Measurements from ENCODE around the gene PJVK. TPM values are rescaled to one million over a fixed set of nuclear protein-coding genes. Genes with fewer than 3 reads are reported as not detected.

Gene PJVK, protein sequence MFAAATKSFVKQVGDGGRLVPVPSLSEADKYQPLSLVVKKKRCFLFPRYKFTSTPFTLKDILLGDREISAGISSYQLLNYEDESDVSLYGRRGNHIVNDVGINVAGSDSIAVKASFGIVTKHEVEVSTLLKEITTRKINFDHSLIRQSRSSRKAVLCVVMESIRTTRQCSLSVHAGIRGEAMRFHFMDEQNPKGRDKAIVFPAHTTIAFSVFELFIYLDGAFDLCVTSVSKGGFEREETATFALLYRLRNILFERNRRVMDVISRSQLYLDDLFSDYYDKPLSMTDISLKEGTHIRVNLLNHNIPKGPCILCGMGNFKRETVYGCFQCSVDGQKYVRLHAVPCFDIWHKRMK
- 2.2 and 2.4 TPM in 2 replicates for polyA plus RNA-seq (2013)

- H3K9ac ChIP-seq (ENCODE audit: low read length), result peak within 1 kb of the TSS; percentile 100
- peak within 1 kb of the TSS; percentile 96 for H3K27ac ChIP-seq (ENCODE audit: low read depth, low read length)
- peak within 1 kb of the TSS; percentile 74 for H2AFZ ChIP-seq (ENCODE audit: insufficient read depth, low read length, poor library complexity)
- H3K14ac ChIP-seq (ENCODE audit: low read length), result peak within 1 kb of the TSS; percentile 90
- peak within 1 kb of the TSS; percentile 31 for H2AK5ac ChIP-seq (ENCODE audit: low read length)
- H3K23ac ChIP-seq (ENCODE audit: low read length), result peak within 1 kb of the TSS; percentile 86
- no peaks in the 10 kb centered on the region for H3K27me3 ChIP-seq (ENCODE audit: insufficient read depth, low read length)
- peaks cover 4 to 13% of the 10 kb centered on the region in 2 experiments for H3K36me3 ChIP-seq (ENCODE audit: control insufficient read depth in 1 of 2, insufficient read depth in 2 of 2, low read length in 2 of 2)
- peak within 1 kb of the TSS; percentile 55 for H2BK120ac ChIP-seq (ENCODE audit: insufficient read depth, low read length, poor library complexity)
- peaks cover 11% of the 10 kb centered on the region for H3K79me1 ChIP-seq (ENCODE audit: low read length)
- WGBS (ENCODE audit: extremely low coverage, insufficient coverage, insufficient read length), result no CpG with 5 or more reads among the region's 76 CpGs
- no peaks in the 10 kb centered on the region for H3K9me3 ChIP-seq (ENCODE audit: insufficient read depth, low read depth, low read length)
- peak; percentile 98 for DNase-seq
- H3K79me2 ChIP-seq (ENCODE audit: control insufficient read depth, insufficient read depth, low read length, poor library complexity), result peaks cover 6% of the 10 kb centered on the region
- H3K4me3 ChIP-seq (ENCODE audit: low read depth, low read length), result peak within 1 kb of the TSS; percentile 99
- H2BK12ac ChIP-seq (ENCODE audit: low read length), result no peak within 1 kb of the TSS
- H3K18ac ChIP-seq (ENCODE audit: low read length), result peak within 1 kb of the TSS; percentile 89
- H4K8ac ChIP-seq (ENCODE audit: low read depth, low read length), result peak within 1 kb of the TSS; percentile 97
- H3K4ac ChIP-seq (ENCODE audit: low read depth, low read length), result peak within 1 kb of the TSS; percentile 87
- H2BK5ac ChIP-seq (ENCODE audit: low read depth, low read length, poor library complexity), result peak within 1 kb of the TSS; percentile 69
- peak within 1 kb of the TSS; percentile 75 for H3K4me2 ChIP-seq (ENCODE audit: low read length)
- H4K91ac ChIP-seq (ENCODE audit: low read depth, low read length), result peak within 1 kb of the TSS; percentile 93
- peaks cover 7 to 11% of the 10 kb centered on the region in 2 experiments for H3K4me1 ChIP-seq (ENCODE audit: control insufficient read depth in 1 of 2, insufficient read depth in 2 of 2, low read length in 2 of 2)
- H4K12ac ChIP-seq (ENCODE audit: low read depth, low read length), result peak within 1 kb of the TSS; percentile 98
Observed at GRCh38 chr2:178450774-178451525, at the start of gene PJVK, which contains the start of gene PRKRA. Gene PJVK (plus strand): TSS chr2:178451378. CDS start chr2:178453410, 2,032 bp downstream. Gene PRKRA (minus strand): TSS chr2:178451175. CDS start chr2:178451030, 145 bp downstream.

DNA sequence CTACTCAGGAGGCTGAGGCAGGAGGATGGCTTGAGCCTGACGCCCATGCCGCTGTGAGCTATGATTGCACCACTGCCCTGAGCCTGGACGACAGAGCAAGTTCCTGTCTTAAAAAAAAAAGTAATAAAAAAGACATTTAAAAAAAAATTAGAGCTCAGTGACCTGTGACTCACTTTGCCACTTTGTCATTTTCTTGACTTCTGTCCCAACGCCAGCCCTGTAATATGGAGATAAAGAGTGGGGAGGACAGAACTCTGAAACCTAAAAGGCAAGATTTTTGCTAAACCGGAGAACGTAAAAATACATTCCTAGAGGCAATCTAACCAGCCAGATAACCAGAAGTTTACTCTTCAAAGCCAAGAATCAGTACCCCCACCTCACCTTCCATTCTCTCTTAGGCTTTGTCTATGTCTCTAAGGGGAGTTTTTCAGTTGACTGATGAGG, 49.2 kb upstream of the PJVK start:
- Histone ChIP-seq H3K36me3 (ENCODE audit: control insufficient read depth in 1 of 2, insufficient read depth in 2 of 2, low read length in 2 of 2) (no peaks in the 10 kb centered on the region), H3K18ac (ENCODE audit: low read length) (no peak overlapping the region), H2AFZ (ENCODE audit: insufficient read depth, low read length, poor library complexity) (no peak overlapping the region), H4K8ac (ENCODE audit: low read depth, low read length) (no peak overlapping the region), H3K4me1 (ENCODE audit: control insufficient read depth in 1 of 2, insufficient read depth in 2 of 2, low read length in 2 of 2) (peaks cover 0 to 2% of the 10 kb centered on the region in 2 experiments), H3K9me3 (ENCODE audit: insufficient read depth, low read depth, low read length) (no peaks in the 10 kb centered on the region), H4K91ac (ENCODE audit: low read depth, low read length) (no peak overlapping the region), H3K23ac (ENCODE audit: low read length) (no peak overlapping the region), H3K4me3 (ENCODE audit: low read depth, low read length) (no peak overlapping the region), H3K4ac (ENCODE audit: low read depth, low read length) (no peak overlapping the region), H3K79me2 (ENCODE audit: control insufficient read depth, insufficient read depth, low read length, poor library complexity) (no peaks in the 10 kb centered on the region), H3K79me1 (ENCODE audit: low read length) (no peaks in the 10 kb centered on the region), H4K12ac (ENCODE audit: low read depth, low read length) (no peak overlapping the region), H3K27me3 (ENCODE audit: insufficient read depth, low read length) (no peaks in the 10 kb centered on the region), H2BK5ac (ENCODE audit: low read depth, low read length, poor library complexity) (no peak overlapping the region), H2BK120ac (ENCODE audit: insufficient read depth, low read length, poor library complexity) (no peak overlapping the region), H3K27ac (ENCODE audit: low read depth, low read length) (no peak overlapping the region), H2BK12ac (ENCODE audit: low read length) (no peak overlapping the region), H3K14ac (ENCODE audit: low read length) (no peak overlapping the region), H3K9ac (ENCODE audit: low read length) (no peak overlapping the region), H2AK5ac (ENCODE audit: low read length) (no peak overlapping the region), H3K4me2 (ENCODE audit: low read length) (no peak overlapping the region)
- peak; percentile 35 to 54 for DNase-seq
- no CpG with 5 or more reads among the region's 6 CpGs for WGBS (ENCODE audit: extremely low coverage, insufficient coverage, insufficient read length)

DNA sequence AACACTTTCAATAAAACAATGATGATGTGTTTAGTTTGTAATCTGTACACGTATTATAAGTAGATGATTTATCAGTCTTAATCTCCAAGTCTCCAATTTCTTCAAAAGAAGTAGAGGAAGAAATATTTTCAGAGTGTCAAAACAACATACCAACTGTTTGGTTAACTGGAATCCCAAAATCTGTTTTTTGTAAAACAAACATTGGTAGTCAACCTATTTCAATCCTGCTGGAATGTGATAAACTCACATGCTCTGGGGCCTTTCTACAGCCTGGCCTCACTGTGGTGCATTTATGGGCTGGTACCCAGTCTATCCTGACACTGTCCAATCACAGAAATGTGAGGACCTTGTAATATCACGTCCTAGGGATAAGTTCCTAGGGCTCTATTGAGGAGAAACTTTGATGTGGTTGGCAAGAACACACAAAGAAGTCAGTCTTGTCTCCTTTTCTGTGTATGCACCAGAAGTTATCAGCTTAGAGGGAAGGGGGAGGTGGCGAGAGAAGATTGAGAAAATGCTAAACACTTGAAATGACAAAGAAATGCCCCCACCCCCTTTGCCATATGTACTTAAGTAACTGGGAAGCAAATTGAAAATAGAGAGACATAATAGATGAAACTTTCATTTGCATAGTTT, 47.4 kb upstream of the PJVK start:
- Histone ChIP-seq H3K27me3 (ENCODE audit: insufficient read depth, low read length) (no peaks in the 10 kb centered on the region), H3K4me2 (ENCODE audit: low read length) (no peak overlapping the region), H2BK12ac (ENCODE audit: low read length) (no peak overlapping the region), H3K4ac (ENCODE audit: low read depth, low read length) (no peak overlapping the region), H4K91ac (ENCODE audit: low read depth, low read length) (no peak overlapping the region), H3K14ac (ENCODE audit: low read length) (no peak overlapping the region), H3K4me3 (ENCODE audit: low read depth, low read length) (no peak overlapping the region), H3K79me2 (ENCODE audit: control insufficient read depth, insufficient read depth, low read length, poor library complexity) (no peaks in the 10 kb centered on the region), H2AFZ (ENCODE audit: insufficient read depth, low read length, poor library complexity) (no peak overlapping the region), H2BK5ac (ENCODE audit: low read depth, low read length, poor library complexity) (no peak overlapping the region), H3K36me3 (ENCODE audit: control insufficient read depth in 1 of 2, insufficient read depth in 2 of 2, low read length in 2 of 2) (no peaks in the 10 kb centered on the region), H3K27ac (ENCODE audit: low read depth, low read length) (no peak overlapping the region), H3K9ac (ENCODE audit: low read length) (no peak overlapping the region), H3K79me1 (ENCODE audit: low read length) (no peaks in the 10 kb centered on the region), H3K4me1 (ENCODE audit: control insufficient read depth in 1 of 2, insufficient read depth in 2 of 2, low read length in 2 of 2) (peaks cover 0 to 2% of the 10 kb centered on the region in 2 experiments), H4K12ac (ENCODE audit: low read depth, low read length) (no peak overlapping the region), H4K8ac (ENCODE audit: low read depth, low read length) (no peak overlapping the region), H2AK5ac (ENCODE audit: low read length) (no peak overlapping the region), H3K9me3 (ENCODE audit: insufficient read depth, low read depth, low read length) (no peaks in the 10 kb centered on the region), H2BK120ac (ENCODE audit: insufficient read depth, low read length, poor library complexity) (no peak overlapping the region), H3K23ac (ENCODE audit: low read length) (no peak overlapping the region), H3K18ac (ENCODE audit: low read length) (no peak overlapping the region)
- peak in 1 of 2 donors; percentile 62 for DNase-seq
- no CpG with 5 or more reads among the region's 3 CpGs for WGBS (ENCODE audit: extremely low coverage, insufficient coverage, insufficient read length)

DNA sequence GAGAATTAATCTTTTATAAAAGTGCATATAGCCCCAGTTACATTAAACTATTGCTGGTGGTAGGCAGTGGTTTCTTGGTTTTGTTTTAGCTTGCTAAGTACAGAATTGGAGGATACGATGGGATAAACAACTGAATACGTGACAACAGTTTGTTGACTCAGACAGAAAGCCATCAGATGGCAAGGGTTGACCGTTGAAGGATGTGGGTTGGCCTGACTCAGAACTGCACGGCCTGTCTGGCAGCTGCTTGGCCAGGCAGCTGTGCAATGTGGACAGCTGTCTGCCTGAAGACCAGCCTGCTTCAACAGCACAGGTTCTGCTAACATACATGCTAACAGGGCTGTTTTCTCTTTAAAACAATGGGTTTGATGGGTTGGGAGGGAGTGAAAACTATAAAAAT, 46.8 kb upstream of the PJVK start:
- H3K27me3 ChIP-seq (ENCODE audit: insufficient read depth, low read length), result no peaks in the 10 kb centered on the region
- no CpG with 5 or more reads among the region's 4 CpGs for WGBS (ENCODE audit: extremely low coverage, insufficient coverage, insufficient read length)
- H3K4ac ChIP-seq (ENCODE audit: low read depth, low read length), result no peak overlapping the region
- H3K4me1 ChIP-seq (ENCODE audit: control insufficient read depth in 1 of 2, insufficient read depth in 2 of 2, low read length in 2 of 2), result peaks cover 0 to 2% of the 10 kb centered on the region in 2 experiments
- H4K8ac ChIP-seq (ENCODE audit: low read depth, low read length), result no peak overlapping the region
- H3K4me3 ChIP-seq (ENCODE audit: low read depth, low read length), result no peak overlapping the region
- no peak overlapping the region for H3K4me2 ChIP-seq (ENCODE audit: low read length)
- no peak overlapping the region for H2BK12ac ChIP-seq (ENCODE audit: low read length)
- no peak overlapping the region for H3K27ac ChIP-seq (ENCODE audit: low read depth, low read length)
- no peak overlapping the region for H3K9ac ChIP-seq (ENCODE audit: low read length)
- no peak overlapping the region for H2AFZ ChIP-seq (ENCODE audit: insufficient read depth, low read length, poor library complexity)
- H3K79me1 ChIP-seq (ENCODE audit: low read length), result no peaks in the 10 kb centered on the region
- no peak overlapping the region for H3K23ac ChIP-seq (ENCODE audit: low read length)
- H3K9me3 ChIP-seq (ENCODE audit: insufficient read depth, low read depth, low read length), result no peaks in the 10 kb centered on the region
- H3K14ac ChIP-seq (ENCODE audit: low read length), result no peak overlapping the region
- no peaks in the 10 kb centered on the region for H3K36me3 ChIP-seq (ENCODE audit: control insufficient read depth in 1 of 2, insufficient read depth in 2 of 2, low read length in 2 of 2)
- H3K18ac ChIP-seq (ENCODE audit: low read length), result no peak overlapping the region
- H2BK120ac ChIP-seq (ENCODE audit: insufficient read depth, low read length, poor library complexity), result no peak overlapping the region
- DNase-seq, result peak; percentile 89 to 91
- no peak overlapping the region for H2BK5ac ChIP-seq (ENCODE audit: low read depth, low read length, poor library complexity)
- H4K12ac ChIP-seq (ENCODE audit: low read depth, low read length), result no peak overlapping the region
- H4K91ac ChIP-seq (ENCODE audit: low read depth, low read length), result no peak overlapping the region
- H2AK5ac ChIP-seq (ENCODE audit: low read length), result no peak overlapping the region
- H3K79me2 ChIP-seq (ENCODE audit: control insufficient read depth, insufficient read depth, low read length, poor library complexity), result no peaks in the 10 kb centered on the region

All from trophoblast cell (in vitro differentiated cells and primary cell).